Measurements from ENCODE around the gene OXCT1. TPM values are rescaled to one million over a fixed set of nuclear protein-coding genes. Genes with fewer than 3 reads are reported as not detected.

Gene OXCT1
- total RNA-seq, 4 donors from 2014 or later = 19.5 to 335 (median 25.1) TPM

GRCh38 chr5:41878173-41878572 is 7.9 kb upstream of the OXCT1 start:
- no peaks in the 10 kb centered on the region for H3K36me3 ChIP-seq
- no peaks in the 10 kb centered on the region for H3K4me1 ChIP-seq
- intact Hi-C loops (cut with DNase I) = no loop called here
- no peaks in the 10 kb centered on the region for H3K27me3 ChIP-seq
- no peaks in the 10 kb centered on the region for H3K9me3 ChIP-seq
- TF ChIP-seq CTCF (IDR thresholded peaks at IDR 0.05) (no peak), POLR2A (IDR thresholded peaks at IDR 0.05) (no peak)
- H3K27ac ChIP-seq = no peak overlapping the region
- WGBS, 2 donors = 81 to 82% methylated on average over 2 of the region's 2 CpGs
- H3K4me3 ChIP-seq (replicated peaks in 1 of 3) = no peak overlapping the region
- DNase-seq = no peak

- intact Hi-C loops (cut with DNase I) = no loop called here
- WGBS, 2 donors = 97 to 99% methylated on average over 1 of the region's 1 CpG
- no peak for DNase-seq
Measured at GRCh38 chr5:41877408-41877807, 7.2 kb upstream of the OXCT1 start.

GRCh38 chr5:41876678-41877077 is 6.5 kb upstream of the OXCT1 start:
- Histone ChIP-seq H3K36me3 (no peaks in the 10 kb centered on the region), H3K27me3 (no peaks in the 10 kb centered on the region), H3K4me3 (replicated peaks in 1 of 3) (no peak overlapping the region), H3K4me1 (peaks cover under 1 to 9% of the 10 kb centered on the region in 2 donors), H3K9me3 (no peaks in the 10 kb centered on the region), H3K27ac (no peak overlapping the region)
- DNase-seq = no peak
- intact Hi-C loops (cut with DNase I) = no loop called here
- 49 to 61% methylated on average over 2 of the region's 2 CpGs for whole genome bisulfite sequencing, 2 donors
- TF ChIP-seq CTCF (IDR thresholded peaks at IDR 0.05) (no peak), POLR2A (IDR thresholded peaks at IDR 0.05) (no peak)

More at GRCh38 chr5:41877408-41877807, 7.2 kb upstream of the OXCT1 start:
- H3K9me3 ChIP-seq = no peaks in the 10 kb centered on the region
- peaks cover 0 to 2% of the 10 kb centered on the region in 2 donors for H3K4me1 ChIP-seq
- H3K27ac ChIP-seq = no peak overlapping the region
- H3K4me3 ChIP-seq (replicated peaks in 1 of 3) = no peak overlapping the region
- H3K27me3 ChIP-seq = no peaks in the 10 kb centered on the region
- TF ChIP-seq POLR2A (IDR thresholded peaks at IDR 0.05) (no peak), CTCF (IDR thresholded peaks at IDR 0.05) (no peak)
- no peaks in the 10 kb centered on the region for H3K36me3 ChIP-seq

GRCh38 chr5:41875121-41875520 is 4.9 kb upstream of the OXCT1 start:
- no peak for DNase-seq
- H3K4me3 ChIP-seq (replicated peaks in 1 of 3) = no peak overlapping the region
- H3K9me3 ChIP-seq = no peaks in the 10 kb centered on the region
- TF ChIP-seq CTCF (IDR thresholded peaks at IDR 0.05) (no peak), POLR2A (IDR thresholded peaks at IDR 0.05) (no peak)
- H3K27me3 ChIP-seq = no peaks in the 10 kb centered on the region
- H3K4me1 ChIP-seq = peaks cover 12 to 20% of the 10 kb centered on the region in 2 donors
- H3K27ac ChIP-seq = no peak overlapping the region
- H3K36me3 ChIP-seq = no peaks in the 10 kb centered on the region
- intact Hi-C loops (cut with DNase I) = no loop called here

GRCh38 chr5:41874512-41875060 is 4.4 kb upstream of the OXCT1 start:
- Histone ChIP-seq H3K9me3 (no peaks in the 10 kb centered on the region), H3K4me1 (peaks cover 12 to 20% of the 10 kb centered on the region in 2 donors), H3K27me3 (no peaks in the 10 kb centered on the region), H3K27ac (no peak overlapping the region), H3K36me3 (no peaks in the 10 kb centered on the region), H3K4me3 (replicated peaks in 1 of 3) (no peak overlapping the region)
- intact Hi-C loops (cut with DNase I) = no loop called here
- TF ChIP-seq POLR2A (IDR thresholded peaks at IDR 0.05) = no peak
- TF ChIP-seq CTCF (IDR thresholded peaks at IDR 0.05) = no peak
- DNase-seq = no peak

All from thyroid gland (tissue), 4 donors.